Endothelial cell of umbilical vein (primary cell): Measurements from ENCODE around the gene GRK5. TPM values are rescaled to one million over a fixed set of nuclear protein-coding genes. Genes with fewer than 3 reads are reported as not detected.

Experiments
- BruUV-seq: library from RNA; stranded (reverse); fragments of 400-500 nt; replicated peaks from 2 replicates; lab custom pipeline; 2021; lab: Mats Ljungman, UMichigan
- CTCF ChIA-PET: fragments of 300-600, 350-600 bp; sonication (Branson Sonifier 250); formaldehyde crosslinking; loops from one replicate; lab custom pipeline; 2021; ENCODE audit warnings: antibody characterized with exemption, inconsistent platforms; lab: Charles Lee
- POLR2A ChIA-PET: fragments of 300-600, 350-600 bp; sonication (Branson Sonifier 250); formaldehyde crosslinking; loops from one replicate; lab custom pipeline; 2021; ENCODE audit warnings: antibody characterized with exemption, inconsistent platforms; lab: Charles Lee
- DNase-seq: peaks from one replicate; pipeline ENCODE4 v3.0.0-alpha.2; 2011; ENCODE audit warnings: low read depth, low spot score
- FAIRE-seq: peaks from 2 replicates; lab custom pipeline; 2011; peaks lifted over from hg19 to GRCh38; lab: Jason Lieb, UNC
- H2AFZ ChIP-seq: 2 replicates; pipeline ENCODE4 v1.6.0; 2012; ENCODE audit warnings: low read depth, low read length, control low read depth, inconsistent platforms
- H3K27ac ChIP-seq: 2 replicates; pipeline ENCODE4 v1.5.1; 2011; ENCODE audit warnings: low read depth, mild to moderate bottlenecking, control low read depth, low read length, moderate library complexity; ENCODE audit not compliant: insufficient read depth
- H3K27me3 ChIP-seq, 2 experiments: 2 replicates each; pipeline versions ENCODE4 v1.6.0 to v1.6.1; 2011; ENCODE audit warnings: low read length in 2 of 2, mixed read lengths in 1 of 2; ENCODE audit not compliant: control insufficient read depth in 2 of 2, insufficient read depth in 2 of 2
- H3K36me3 ChIP-seq, 2 experiments: 2 replicates in 1 of 2; 3 replicates in 1 of 2; pipeline ENCODE4 v1.5.1; 2011; ENCODE audit warnings: low read length in 2 of 2, mild to moderate bottlenecking in 1 of 2, moderate library complexity in 1 of 2; ENCODE audit not compliant: control insufficient read depth in 2 of 2, insufficient read depth in 2 of 2; ENCODE audit errors: extremely low read depth in 1 of 2
- H3K4me1 ChIP-seq: 3 replicates; pipeline ENCODE4 v1.5.1; 2011; ENCODE audit warnings: mild to moderate bottlenecking, low read length; ENCODE audit not compliant: control insufficient read depth, insufficient read depth; ENCODE audit errors: extremely low read depth
- H3K4me2 ChIP-seq: 2 replicates; pipeline ENCODE4 v1.6.1; 2011; ENCODE audit warnings: low read length, control low read depth, mixed read lengths; ENCODE audit not compliant: insufficient read depth
- H3K4me3 ChIP-seq, 3 experiments: fragments of 200-600 bp in 1 of 3; sonication (generic), shearing (Covaris generic) in 1 of 3; replicated peaks in 1 of 3; 2 replicates each; pipeline ENCODE4 v1.5.1; 2011 to 2016; ENCODE audit warnings: control low read depth in 3 of 3, low read length in 3 of 3, mild to moderate bottlenecking in 2 of 3, inconsistent platforms in 1 of 3, low read depth in 1 of 3, moderate library complexity in 1 of 3; ENCODE audit not compliant: insufficient read depth in 1 of 3
- H3K79me2 ChIP-seq: 2 replicates; pipeline ENCODE4 v1.6.0; 2012; ENCODE audit warnings: low read length, inconsistent platforms; ENCODE audit not compliant: control insufficient read depth, insufficient read depth
- H3K9ac ChIP-seq: replicated peaks from 2 replicates; pipeline ENCODE3; 2011; ENCODE audit warnings: low read length, control low read depth; ENCODE audit not compliant: insufficient read depth; ENCODE audit errors: extremely low read depth
- H3K9me1 ChIP-seq: replicated peaks from 3 replicates; pipeline ENCODE4 v1.6.0; 2011; ENCODE audit warnings: mild to moderate bottlenecking, low read length; ENCODE audit not compliant: control insufficient read depth, insufficient read depth; ENCODE audit errors: extremely low read depth
- H3K9me3 ChIP-seq: replicated peaks from 2 replicates; pipeline ENCODE4 v1.5.1; 2012; ENCODE audit warnings: low read length, inconsistent platforms; ENCODE audit not compliant: control insufficient read depth, insufficient read depth
- H4K20me1 ChIP-seq: replicated peaks from 2 replicates; pipeline ENCODE3; 2011; ENCODE audit warnings: mild to moderate bottlenecking, low read length; ENCODE audit not compliant: control insufficient read depth, insufficient read depth; ENCODE audit errors: extremely low read depth
- EZH2 ChIP-seq: IDR thresholded peaks from 2 replicates; pipeline ENCODE4 v1.6.1; 2012; ENCODE audit warnings: borderline replicate concordance, low read depth, mild to moderate bottlenecking, moderate library complexity, low read length, inconsistent platforms; ENCODE audit not compliant: severe bottlenecking
- FOS ChIP-seq: IDR thresholded peaks from 2 replicates; pipeline ENCODE4 v1.6.1; 2011; ENCODE audit warnings: mild to moderate bottlenecking, low read length, moderate library complexity, borderline replicate concordance; ENCODE audit not compliant: insufficient read depth
- GATA2 ChIP-seq: IDR thresholded peaks from 2 replicates; pipeline ENCODE4 v1.7.0; 2011; ENCODE audit warnings: low read depth, mild to moderate bottlenecking, moderate library complexity, mixed read lengths, low read length; ENCODE audit not compliant: insufficient read length, insufficient read depth
- JUN ChIP-seq: IDR thresholded peaks from 2 replicates; pipeline ENCODE4 v1.6.1; 2011; ENCODE audit warnings: borderline replicate concordance, low read depth; ENCODE audit not compliant: insufficient read length, insufficient read depth
- MYC ChIP-seq: IDR thresholded peaks from one replicate; pipeline ENCODE4 v1.6.1; 2011; ENCODE audit warnings: mild to moderate bottlenecking, low read depth, low read length
- POLR2A ChIP-seq: IDR thresholded peaks from 2 replicates; pipeline ENCODE4 v1.6.1; 2012; ENCODE audit warnings: low read depth, mild to moderate bottlenecking, control low read depth, low read length
- POLR2AphosphoS5 ChIP-seq: IDR thresholded peaks from 2 replicates; pipeline ENCODE4 v1.6.1; 2012; ENCODE audit warnings: low read depth, mild to moderate bottlenecking, control low read depth, low read length, moderate library complexity; ENCODE audit not compliant: insufficient read depth
- dilution Hi-C: fragments of 300-500 bp; cut with MboI; formaldehyde crosslinking; loops from one replicate; pipeline ENCODE4 v1.15.0; 2019; ENCODE audit warnings: low sequenced_read_pairs; ENCODE audit not compliant: extremely low pct_ligation_motif_present
- intact Hi-C: fragments of 100-400 bp; cut with micrococcal nuclease; formaldehyde crosslinking; loops from one replicate; pipeline ENCODE4 v1.10.0; 2022
- polyA plus RNA-seq, 4 experiments: library from polyadenylated mRNA; depleted of rRNA in 3 of 4; stranded (reverse) in 3 of 4; unstranded in 1 of 4; fragments of >200 nt; gene quantifications; 2 replicates each; pipeline versions ENCODE4 v1.2.1 to v1.2.3, GENCODE V29; 2011 to 2012; ENCODE audit warnings: missing spikeins in 1 of 4
- total RNA-seq: library from RNA; stranded (reverse); gene quantifications from 2 replicates; pipeline ENCODE4 v1.2.3, GENCODE V29; 2021
- TF ChIP-seq, protein P1 (sequence below): IDR thresholded peaks from 2 replicates; pipeline ENCODE4 v1.6.1; 2011; ENCODE audit not compliant: insufficient read depth, insufficient read length
- TF ChIP-seq, protein P2 (sequence below), 2 donors: IDR thresholded peaks; 1 replicate in 1 of 2; 2 replicates in 1 of 2; pipeline ENCODE4 v1.5.1; 2011; ENCODE audit warnings: low read length in 2 of 2, mild to moderate bottlenecking in 2 of 2, moderate library complexity in 2 of 2, control low read depth in 1 of 2, inconsistent platforms in 1 of 2, low read depth in 1 of 2; ENCODE audit not compliant: insufficient read depth in 1 of 2; ENCODE audit errors: extremely low read depth in 1 of 2

GRK5 gene
- total and polyA plus RNA-seq, 2 donors (not counting 3 experiments of a cell fraction or from before 2014, with no cell fraction given) = 13.1 to 29.5 TPM

DNA sequence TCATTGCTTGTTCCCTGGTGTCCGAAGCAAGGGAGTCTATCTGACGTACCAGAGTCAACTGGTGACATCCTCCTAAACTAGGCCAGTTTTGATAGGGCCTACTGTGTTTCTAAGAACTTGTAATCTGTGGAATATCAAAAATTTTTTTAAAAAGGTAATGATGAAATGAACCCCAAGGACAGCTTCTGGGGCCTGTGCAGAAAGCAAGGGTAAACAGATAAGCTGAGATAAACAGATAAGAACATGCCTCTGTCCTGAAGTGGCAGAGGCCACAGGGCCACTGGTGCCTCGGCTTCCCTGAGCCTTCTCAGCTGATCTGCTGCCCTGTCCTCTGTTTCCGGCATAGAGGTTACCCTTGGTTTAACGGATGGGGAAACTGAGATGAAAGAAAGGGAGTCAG is 8.8 kb downstream of the GRK5 start:
- no peak overlapping the region for H3K27ac ChIP-seq
- H3K36me3 ChIP-seq = no peaks in the 10 kb centered on the region
- dilution Hi-C loops (no loop called here), intact Hi-C loops (no loop called here)
- ChIA-PET CTCF (interaction anchor here (1.5 kb wide), 1 partner anchor 10 kb away, joined by 3 read pairs; no protein-coding TSS in a partner anchor), POLR2A (no interaction called here)
- no peaks in the 10 kb centered on the region for H4K20me1 ChIP-seq
- no peak overlapping the region for H2AFZ ChIP-seq
- H3K4me1 ChIP-seq = peaks cover 8% of the 10 kb centered on the region
- no peak for DNase-seq
- no peak overlapping the region for H3K4me2 ChIP-seq
- no peaks in the 10 kb centered on the region for H3K9me1 ChIP-seq
- peaks cover 5% of the 10 kb centered on the region for H3K79me2 ChIP-seq
- BruUV-seq = no TSS peak
- H3K9me3 ChIP-seq = no peaks in the 10 kb centered on the region
- H3K4me3 ChIP-seq = no peak overlapping the region
- TF ChIP-seq GATA2 (no peak), JUN (no peak), FOS (no peak), POLR2A (no peak), MYC (no peak), EZH2 (no peak), POLR2AphosphoS5 (no peak)
- TF ChIP-seq, protein P1, sequence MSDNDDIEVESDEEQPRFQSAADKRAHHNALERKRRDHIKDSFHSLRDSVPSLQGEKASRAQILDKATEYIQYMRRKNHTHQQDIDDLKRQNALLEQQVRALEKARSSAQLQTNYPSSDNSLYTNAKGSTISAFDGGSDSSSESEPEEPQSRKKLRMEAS = no peak
- TF ChIP-seq, protein P2, sequence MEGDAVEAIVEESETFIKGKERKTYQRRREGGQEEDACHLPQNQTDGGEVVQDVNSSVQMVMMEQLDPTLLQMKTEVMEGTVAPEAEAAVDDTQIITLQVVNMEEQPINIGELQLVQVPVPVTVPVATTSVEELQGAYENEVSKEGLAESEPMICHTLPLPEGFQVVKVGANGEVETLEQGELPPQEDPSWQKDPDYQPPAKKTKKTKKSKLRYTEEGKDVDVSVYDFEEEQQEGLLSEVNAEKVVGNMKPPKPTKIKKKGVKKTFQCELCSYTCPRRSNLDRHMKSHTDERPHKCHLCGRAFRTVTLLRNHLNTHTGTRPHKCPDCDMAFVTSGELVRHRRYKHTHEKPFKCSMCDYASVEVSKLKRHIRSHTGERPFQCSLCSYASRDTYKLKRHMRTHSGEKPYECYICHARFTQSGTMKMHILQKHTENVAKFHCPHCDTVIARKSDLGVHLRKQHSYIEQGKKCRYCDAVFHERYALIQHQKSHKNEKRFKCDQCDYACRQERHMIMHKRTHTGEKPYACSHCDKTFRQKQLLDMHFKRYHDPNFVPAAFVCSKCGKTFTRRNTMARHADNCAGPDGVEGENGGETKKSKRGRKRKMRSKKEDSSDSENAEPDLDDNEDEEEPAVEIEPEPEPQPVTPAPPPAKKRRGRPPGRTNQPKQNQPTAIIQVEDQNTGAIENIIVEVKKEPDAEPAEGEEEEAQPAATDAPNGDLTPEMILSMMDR (IDR thresholded peaks at IDR 0.05; ENCODE audit: extremely low read depth in 1 of 2, insufficient read depth in 1 of 2, low read depth in 1 of 2, low read length in 2 of 2) = no peak
- no peak for FAIRE-seq
- H3K9ac ChIP-seq = no peak overlapping the region
- H3K27me3 ChIP-seq = no peaks in the 10 kb centered on the region
